GM23338 (cell line): ENCODE measurements around the gene DIP2B. TPM values are rescaled to one million over a fixed set of nuclear protein-coding genes. Genes with fewer than 3 reads are reported as not detected.

Experiments used
- CREB1 ChIP-seq: fragments of 250-450 bp; sonication (Bioruptor Pico); IDR thresholded peaks from 2 replicates; pipeline ENCODE4 v1.5.0; 2020; ENCODE audit warnings: low read depth, mild to moderate bottlenecking, moderate library complexity
- CTCF ChIP-seq, 2 experiments: fragments of 200-600 bp in 1 of 2; sonication (generic) in 1 of 2; conservative IDR thresholded peaks; 2 replicates each; pipeline versions ENCODE4 v1.5.1 to v1.6.1; 2016 to 2017; ENCODE audit warnings: antibody characterized with exemption in 2 of 2, low read depth in 2 of 2, mild to moderate bottlenecking in 2 of 2, moderate library complexity in 1 of 2
- ETS1 ChIP-seq: IDR thresholded peaks from 2 replicates; pipeline ENCODE4 v1.6.1; 2016; ENCODE audit warnings: antibody characterized with exemption
- EZH2 ChIP-seq: fragments of 200-600 bp; sonication (generic); IDR thresholded peaks from one replicate; pipeline ENCODE4 v1.8.0; 2017; ENCODE audit warnings: antibody characterized with exemption, mild to moderate bottlenecking, low read depth; ENCODE audit not compliant: unreplicated experiment
- EZH2phosphoT487 ChIP-seq: fragments of 200-600 bp; sonication (generic); IDR thresholded peaks from one replicate; pipeline ENCODE4 v1.8.1; 2018; ENCODE audit warnings: antibody characterized with exemption; ENCODE audit not compliant: unreplicated experiment
- JUNB ChIP-seq: IDR thresholded peaks from one replicate; pipeline ENCODE4 v1.6.1; 2016; ENCODE audit warnings: antibody characterized with exemption; ENCODE audit not compliant: unreplicated experiment
- NANOG ChIP-seq: IDR thresholded peaks from 2 replicates; pipeline ENCODE4 v1.6.1; 2016; ENCODE audit warnings: antibody characterized with exemption, borderline replicate concordance
- POLR2AphosphoS5 ChIP-seq: IDR thresholded peaks from 2 replicates; pipeline ENCODE4 v1.6.1; 2016; ENCODE audit warnings: antibody characterized with exemption, low read depth
- STAT1 ChIP-seq: IDR thresholded peaks from one replicate; pipeline ENCODE4 v1.6.1; 2016; ENCODE audit warnings: antibody characterized with exemption; ENCODE audit not compliant: unreplicated experiment
- ZNF114 ChIP-seq: fragments of 250-450 bp; sonication (Bioruptor Pico); IDR thresholded peaks from 2 replicates; pipeline ENCODE4 v1.5.0; 2020; ENCODE audit warnings: mild to moderate bottlenecking, moderate library complexity
- ZNF331 ChIP-seq: fragments of 250-450 bp; sonication (Bioruptor Pico); IDR thresholded peaks from 2 replicates; pipeline ENCODE4 v1.5.0; 2020; ENCODE audit warnings: low read depth, mild to moderate bottlenecking, moderate library complexity
- ZNF462 ChIP-seq: fragments of 250-450 bp; sonication (Bioruptor Pico); IDR thresholded peaks from 2 replicates; pipeline ENCODE4 v1.5.0; 2020; ENCODE audit warnings: mild to moderate bottlenecking, moderate library complexity
- polyA plus RNA-seq: library from polyadenylated mRNA; unstranded; fragments of >200 nt; fragmentation: Nextera tagmentation; extraction: Ambion mirVana; gene quantifications from 2 replicates; pipeline ENCODE4 v1.2.1, GENCODE V29; 2016
- total RNA-seq: library from RNA; depleted of rRNA; stranded (reverse); fragments of >200 nt; shearing (Covaris generic); gene quantifications from 2 replicates; pipeline ENCODE4 v1.2.3, GENCODE V29; 2014

Gene DIP2B
- total and polyA plus RNA-seq, 2 experiments from 2014 or later: 8.0 to 36.4 TPM

- TF ChIP-seq ZNF462 (no peak), EZH2 (no peak), STAT1 (no peak), CREB1 (no peak), ZNF114 (CRISPR knock-in tag) (no peak), JUNB (no peak), NANOG (no peak), ETS1 (no peak), POLR2AphosphoS5 (no peak), CTCF (conservative IDR thresholded peaks at IDR 0.05; ENCODE audit: low read depth in 2 of 2) (no peak), ZNF331 (CRISPR knock-in tag) (no peak), EZH2phosphoT487 (no peak)
These were observed 3.1 kb downstream of the DIP2B start (continued) for GRCh38 chr12:50507930-50508329.
